ENCODE measurements around the gene RALGAPA2.

The RALGAPA2 gene

GRCh38 chr20:20368418-20369249 is 343.8 kb downstream of the RALGAPA2 start:
- Mint-ChIP-seq H3K27me3 (peaks cover 88% of the 10 kb centered on the region), H3K36me3 (peaks cover 2% of the 10 kb centered on the region), H3K9me3 (no peaks in the 10 kb centered on the region), H3K4me1 (peaks cover 20% of the 10 kb centered on the region), H3K4me3 (no peak overlapping the region), H3K27ac (no peak overlapping the region)
- peak; percentile 21 for DNase-seq
- CTCF ChIA-PET: no interaction called here

- H3K4me1 Mint-ChIP-seq: peaks cover 20% of the 10 kb centered on the region
- DNase-seq: no peak
- H3K27me3 Mint-ChIP-seq: peaks cover 88% of the 10 kb centered on the region
- CTCF ChIA-PET: no interaction called here
- H3K27ac Mint-ChIP-seq: no peak within 1 kb of the TSS
- H3K36me3 Mint-ChIP-seq: peaks cover 2% of the 10 kb centered on the region
- H3K4me3 Mint-ChIP-seq: no peak within 1 kb of the TSS
- no peaks in the 10 kb centered on the region for H3K9me3 Mint-ChIP-seq
Measured at GRCh38 chr20:20367575-20368417, 344.6 kb downstream of the RALGAPA2 start, which contains the start of gene INSM1. INSM1 (plus strand) TSS chr20:20368104; CDS start chr20:20368268, 164 bp downstream.

GRCh38 chr20:20366876-20367574 is 345.4 kb downstream of the RALGAPA2 start:
- Mint-ChIP-seq H3K27me3 (peaks cover 89% of the 10 kb centered on the region), H3K27ac (no peak overlapping the region), H3K4me1 (peaks cover 20% of the 10 kb centered on the region), H3K4me3 (no peak overlapping the region), H3K36me3 (peaks cover 2% of the 10 kb centered on the region), H3K9me3 (no peaks in the 10 kb centered on the region)
- CTCF ChIA-PET: no interaction called here
- DNase-seq: no peak

- Mint-ChIP-seq H3K4me1 (peaks cover 20% of the 10 kb centered on the region), H3K4me3 (no peak overlapping the region), H3K27me3 (peaks cover 89% of the 10 kb centered on the region), H3K36me3 (peaks cover 2% of the 10 kb centered on the region), H3K27ac (no peak overlapping the region), H3K9me3 (no peaks in the 10 kb centered on the region)
- CTCF ChIA-PET: no interaction called here
- no peak for DNase-seq
Measured at GRCh38 chr20:20366551-20366875, 345.9 kb downstream of the RALGAPA2 start.

- H3K9me3 Mint-ChIP-seq: no peaks in the 10 kb centered on the region
- peaks cover 22% of the 10 kb centered on the region for H3K4me1 Mint-ChIP-seq
- H3K36me3 Mint-ChIP-seq: peaks cover 2% of the 10 kb centered on the region
- CTCF ChIA-PET: no interaction called here
- H3K4me3 Mint-ChIP-seq: no peak overlapping the region
- H3K27ac Mint-ChIP-seq: no peak overlapping the region
- DNase-seq: no peak
- H3K27me3 Mint-ChIP-seq: peaks cover 91% of the 10 kb centered on the region
Measured at GRCh38 chr20:20365480-20366161, 346.8 kb downstream of the RALGAPA2 start.

- CTCF ChIA-PET: no interaction called here
- Mint-ChIP-seq H3K36me3 (peaks cover 2% of the 10 kb centered on the region), H3K4me3 (no peak overlapping the region), H3K4me1 (peaks cover 21% of the 10 kb centered on the region), H3K27ac (no peak overlapping the region), H3K9me3 (no peaks in the 10 kb centered on the region), H3K27me3 (peaks cover 90% of the 10 kb centered on the region)
- no peak for DNase-seq
Measured at GRCh38 chr20:20364593-20365479, 347.6 kb downstream of the RALGAPA2 start.

- DNase-seq: no peak
Measured at GRCh38 chr20:20363799-20364592, 348.4 kb downstream of the RALGAPA2 start.

GRCh38 chr20:20363434-20363798 is 349.0 kb downstream of the RALGAPA2 start:
- H3K9me3 Mint-ChIP-seq: no peaks in the 10 kb centered on the region
- H3K36me3 Mint-ChIP-seq: peaks cover 2% of the 10 kb centered on the region
- H3K27ac Mint-ChIP-seq: no peak overlapping the region

More at GRCh38 chr20:20363799-20364592, 348.4 kb downstream of the RALGAPA2 start:
- Mint-ChIP-seq H3K27me3 (peaks cover 85% of the 10 kb centered on the region), H3K4me1 (peaks cover 20% of the 10 kb centered on the region), H3K27ac (no peak overlapping the region), H3K9me3 (no peaks in the 10 kb centered on the region), H3K36me3 (peaks cover 2% of the 10 kb centered on the region), H3K4me3 (no peak overlapping the region)
- CTCF ChIA-PET: no interaction called here

GRCh38 chr20:20362774-20363433 is 349.5 kb downstream of the RALGAPA2 start:
- H3K9me3 Mint-ChIP-seq: no peaks in the 10 kb centered on the region
- H3K4me3 Mint-ChIP-seq: no peak overlapping the region
- DNase-seq: no peak
- H3K27ac Mint-ChIP-seq: no peak overlapping the region
- H3K27me3 Mint-ChIP-seq: peaks cover 81% of the 10 kb centered on the region
- peaks cover 2% of the 10 kb centered on the region for H3K36me3 Mint-ChIP-seq
- H3K4me1 Mint-ChIP-seq: peaks cover 20% of the 10 kb centered on the region
- CTCF ChIA-PET: no interaction called here

More at GRCh38 chr20:20363434-20363798, 349.0 kb downstream of the RALGAPA2 start:
- H3K27me3 Mint-ChIP-seq: peaks cover 81% of the 10 kb centered on the region
- peaks cover 20% of the 10 kb centered on the region for H3K4me1 Mint-ChIP-seq
- CTCF ChIA-PET: no interaction called here
- H3K4me3 Mint-ChIP-seq: no peak overlapping the region
- no peak for DNase-seq

GRCh38 chr20:20360464-20360863 is 352.0 kb downstream of the RALGAPA2 start:
- no peak overlapping the region for H3K4me3 Mint-ChIP-seq
- H3K36me3 Mint-ChIP-seq: no peaks in the 10 kb centered on the region
- H3K4me1 Mint-ChIP-seq: peaks cover 11% of the 10 kb centered on the region
- CTCF ChIA-PET: interaction anchor here (1.6 to 2.7 kb wide), 2 partner anchors 11 to 97 kb away, joined by 3 to 10 read pairs; no protein-coding TSS in a partner anchor
- peak; percentile 46 for DNase-seq
- H3K27ac Mint-ChIP-seq: no peak overlapping the region
- peaks cover 2% of the 10 kb centered on the region for H3K9me3 Mint-ChIP-seq
- H3K27me3 Mint-ChIP-seq: peaks cover 58% of the 10 kb centered on the region

GRCh38 chr20:20359628-20360027 is 352.8 kb downstream of the RALGAPA2 start:
- Mint-ChIP-seq H3K36me3 (peaks cover under 1% of the 10 kb centered on the region), H3K27me3 (peaks cover 50% of the 10 kb centered on the region), H3K9me3 (peaks cover 7% of the 10 kb centered on the region), H3K4me3 (no peak overlapping the region), H3K27ac (no peak overlapping the region), H3K4me1 (peaks cover 8% of the 10 kb centered on the region)
- no peak for DNase-seq
- CTCF ChIA-PET: interaction anchor here (1.6 to 2.7 kb wide), 2 partner anchors 12 to 98 kb away, joined by 3 to 10 read pairs; no protein-coding TSS in a partner anchor

GRCh38 chr20:20358801-20359200 is 353.6 kb downstream of the RALGAPA2 start:
- Mint-ChIP-seq H3K4me3 (no peak overlapping the region), H3K27ac (no peak overlapping the region), H3K36me3 (peaks cover 3% of the 10 kb centered on the region), H3K9me3 (peaks cover 12% of the 10 kb centered on the region), H3K4me1 (peaks cover 5% of the 10 kb centered on the region), H3K27me3 (peaks cover 41% of the 10 kb centered on the region)
- CTCF ChIA-PET: interaction anchor here (1.3 to 2.7 kb wide), 2 partner anchors 13 to 235 kb away, joined by 5 to 10 read pairs; no protein-coding TSS in a partner anchor
- no peak for DNase-seq
